Colonic mucosa (tissue), 4 donors: ENCODE data around the gene RPP30. TPM values are rescaled to one million over a fixed set of nuclear protein-coding genes. Genes with fewer than 3 reads are reported as not detected.

Source experiments
- DNase-seq: peaks from one replicate; pipeline ENCODE4 v3.0.0-alpha.2; 2020
- H3K27ac ChIP-seq: fragments of 200-600 bp; one replicate; pipeline ENCODE4 v1.8.0; 2021
- H3K27me3 ChIP-seq: fragments of 200-600 bp; one replicate; pipeline ENCODE4 v1.8.0; 2021
- H3K36me3 ChIP-seq: fragments of 200-600 bp; one replicate; pipeline ENCODE4 v1.8.0; 2021
- H3K4me1 ChIP-seq: fragments of 200-600 bp; one replicate; pipeline ENCODE4 v1.8.0; 2021; ENCODE audit warnings: mild to moderate bottlenecking
- H3K4me3 ChIP-seq: fragments of 200-600 bp; one replicate; pipeline ENCODE4 v1.8.0; 2021
- H3K9ac ChIP-seq, 2 donors: one replicate each; pipeline ENCODE4 v1.7.0; 2013; ENCODE audit warnings: control low read depth in 2 of 2, low read depth in 2 of 2, low read length in 2 of 2
- H3K9me3 ChIP-seq: fragments of 200-600 bp; one replicate; pipeline ENCODE4 v1.8.0; 2021
- CTCF ChIP-seq: fragments of 200-600 bp; IDR thresholded peaks from one replicate; pipeline ENCODE4 v1.8.0; 2022; ENCODE audit warnings: antibody characterized with exemption, mild to moderate bottlenecking
- intact Hi-C: fragments of 100-400 bp; cut with DNase I; formaldehyde crosslinking; loops from one replicate; pipeline ENCODE4 v1.14.1; 2022
- total RNA-seq, 2 donors: library from RNA; stranded (reverse); fragmentation: NEBNext Ultra II Directional in 1 of 2; extraction: Animal tissue kit (Norgen Biotek cat#: 25700) in 1 of 2; gene quantifications; one replicate each; pipeline ENCODE4 v1.2.1, GENCODE V29; 2021
- donor health status: healthy.
- donor health status: DM: no; HTN: no; CAD: no.
- donor health status: DM: no; HTN: no; CAD: no.

The RPP30 gene
- 10 to 100 TPM; 22.0 to 39.7 TPM for total RNA-seq

DNA sequence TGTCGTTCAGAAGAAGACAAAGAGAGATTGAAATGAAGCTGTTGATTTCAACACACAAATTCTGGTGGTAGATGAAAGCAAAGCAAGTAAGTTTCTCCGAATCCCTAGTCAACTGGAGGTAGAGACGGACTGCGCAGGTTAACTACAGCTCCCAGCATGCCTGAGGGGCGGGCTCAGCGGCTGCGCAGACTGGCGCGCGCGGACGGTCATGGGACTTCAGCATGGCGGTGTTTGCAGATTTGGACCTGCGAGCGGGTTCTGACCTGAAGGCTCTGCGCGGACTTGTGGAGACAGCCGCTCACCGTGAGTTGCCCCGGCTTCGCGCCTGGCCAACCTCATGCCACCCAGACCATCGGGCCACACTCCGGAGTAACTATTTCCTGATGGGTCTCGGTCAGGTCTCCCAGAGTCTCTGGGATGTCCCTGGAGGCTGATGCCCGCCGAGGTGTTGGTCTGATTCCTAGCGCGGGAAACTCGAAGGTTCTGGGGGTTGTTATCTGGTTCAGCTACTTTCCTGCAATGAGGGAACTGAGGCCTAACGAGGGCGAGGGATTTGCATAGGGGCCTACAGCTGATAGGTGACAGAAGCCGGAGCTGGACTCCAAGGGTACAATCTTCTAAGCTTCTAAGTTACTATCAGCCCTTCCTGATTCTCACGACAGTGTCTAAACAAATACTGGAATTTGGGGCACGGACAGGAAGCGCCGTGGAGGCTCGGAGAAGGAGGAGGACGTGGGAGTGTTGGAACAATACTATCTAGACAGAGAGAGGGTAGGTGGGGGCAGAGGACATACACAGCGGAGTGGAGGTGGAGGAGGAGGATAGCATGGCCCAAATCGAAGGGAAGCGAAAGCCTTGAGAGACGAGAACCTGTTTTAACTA is at the start of gene RPP30:
Gene RPP30 (plus strand): TSS at position 209 of the 882 bp plus-strand sequence. CDS start 13 bp downstream, at position 222.
- peak; percentile 88 for DNase-seq
- H3K27me3 ChIP-seq: no peaks in the 10 kb centered on the region
- H3K9me3 ChIP-seq: no peaks in the 10 kb centered on the region
- H3K4me3 ChIP-seq: peak within 1 kb of the TSS; percentile 91
- no peaks in the 10 kb centered on the region for H3K36me3 ChIP-seq
- peak within 1 kb of the TSS; percentile 34 for H3K27ac ChIP-seq
- H3K9ac ChIP-seq: peak within 1 kb of the TSS; percentile 56 to 89
- no peak for TF ChIP-seq CTCF
- intact Hi-C loops: no loop called here
- peaks cover 5% of the 10 kb centered on the region for H3K4me1 ChIP-seq

- no peak for TF ChIP-seq CTCF
- DNase-seq: no peak
- intact Hi-C loops: no loop called here
These were observed 49.3 kb upstream of the RPP30 start for GRCh38 chr10:90822508-90822907.

GRCh38 chr10:90832111-90832510 is 39.7 kb upstream of the RPP30 start:
- no peak for DNase-seq

More at GRCh38 chr10:90822508-90822907, 49.3 kb upstream of the RPP30 start:
- H3K9ac ChIP-seq: no peak overlapping the region
- H3K27me3 ChIP-seq: no peaks in the 10 kb centered on the region
- H3K9me3 ChIP-seq: no peaks in the 10 kb centered on the region
- no peaks in the 10 kb centered on the region for H3K36me3 ChIP-seq
- H3K4me1 ChIP-seq: no peaks in the 10 kb centered on the region
- no peak overlapping the region for H3K4me3 ChIP-seq
- H3K27ac ChIP-seq: no peak overlapping the region

GRCh38 chr10:90834326-90834725 is 37.4 kb upstream of the RPP30 start:
- intact Hi-C loops: no loop called here
- Histone ChIP-seq H3K27me3 (no peaks in the 10 kb centered on the region), H3K27ac (no peak overlapping the region), H3K9me3 (no peaks in the 10 kb centered on the region), H3K4me3 (no peak overlapping the region), H3K4me1 (no peaks in the 10 kb centered on the region), H3K36me3 (no peaks in the 10 kb centered on the region), H3K9ac (no peak overlapping the region)
- DNase-seq: no peak
- no peak for TF ChIP-seq CTCF

More at GRCh38 chr10:90832111-90832510, 39.7 kb upstream of the RPP30 start:
- no peaks in the 10 kb centered on the region for H3K36me3 ChIP-seq
- no peaks in the 10 kb centered on the region for H3K4me1 ChIP-seq
- no peak overlapping the region for H3K4me3 ChIP-seq
- no peak overlapping the region for H3K27ac ChIP-seq
- no peak for TF ChIP-seq CTCF
- no peaks in the 10 kb centered on the region for H3K27me3 ChIP-seq
- no peaks in the 10 kb centered on the region for H3K9me3 ChIP-seq
- H3K9ac ChIP-seq: no peak overlapping the region
- intact Hi-C loops: no loop called here

DNA sequence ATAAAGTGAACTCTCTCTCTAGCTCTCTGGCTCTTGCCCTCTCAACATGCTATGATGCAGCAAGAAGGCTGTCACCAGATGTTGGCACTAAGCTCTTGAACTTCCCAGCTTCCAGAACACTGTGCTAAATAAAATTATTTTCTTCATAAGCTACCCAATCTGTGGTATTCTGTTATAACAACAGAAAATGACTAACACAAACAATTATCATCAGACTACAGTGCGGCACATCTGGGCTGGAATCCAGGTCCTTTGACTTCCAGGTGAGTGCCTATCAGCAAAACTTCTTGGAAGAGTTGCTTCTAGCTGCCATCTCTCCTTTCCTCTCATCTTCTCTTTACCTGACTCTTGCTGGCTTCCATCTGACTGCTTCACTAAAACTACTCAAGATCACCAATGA is 34.3 kb upstream of the RPP30 start:
- no peaks in the 10 kb centered on the region for H3K36me3 ChIP-seq
- no peaks in the 10 kb centered on the region for H3K4me1 ChIP-seq
- intact Hi-C loops: no loop called here

More for the DNA sequence above, 34.3 kb upstream of the RPP30 start:
- H3K9me3 ChIP-seq: no peaks in the 10 kb centered on the region
- H3K27ac ChIP-seq: no peak overlapping the region
- DNase-seq: no peak
- no peaks in the 10 kb centered on the region for H3K27me3 ChIP-seq
- no peak for TF ChIP-seq CTCF
- H3K4me3 ChIP-seq: no peak overlapping the region
- no peak overlapping the region for H3K9ac ChIP-seq
